Measurements from ENCODE around the gene MISFA.
"Not testable (repeated sequence)": the region's sequence is repeated elsewhere in the genome, so short reads cannot be mapped to it uniquely, and the experiment has no call there.

The MISFA gene

DNA sequence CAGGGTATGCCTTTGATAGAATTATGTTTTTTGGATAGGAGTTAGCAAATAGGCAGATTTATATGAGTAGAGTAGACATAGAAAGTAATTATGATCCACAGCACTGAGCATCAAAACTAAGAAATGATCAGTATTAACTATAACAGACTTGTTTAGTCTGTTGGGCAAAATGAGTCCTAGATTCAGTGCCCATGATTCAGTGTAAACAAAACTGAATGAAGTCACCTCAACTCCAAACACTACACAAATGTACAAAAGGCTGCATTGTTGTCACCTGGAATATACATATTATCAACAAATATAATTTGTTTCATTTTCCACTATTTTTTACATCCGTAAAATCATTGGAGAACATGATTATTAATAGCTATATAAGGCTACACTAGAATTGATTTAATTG lies 17.8 kb upstream of the MISFA start:
- H3K9ac ChIP-seq (ENCODE audit: insufficient read length) = no peak overlapping the region
- TF ChIP-seq EZH2 (IDR thresholded peaks at IDR 0.05) = no peak
- TF ChIP-seq FOXP2 (optimal IDR thresholded peaks at IDR 0.05; ENCODE audit: control extremely low read depth, extremely low read length, insufficient read depth) = no peak
- TF ChIP-seq POLR2AphosphoS5 (IDR thresholded peaks at IDR 0.05; ENCODE audit: borderline replicate concordance, low read depth, low read length) = no peak
- H3K36me3 ChIP-seq (ENCODE audit: insufficient read depth, low read length) = no peaks in the 10 kb centered on the region
- H3K4me3 ChIP-seq = no peak overlapping the region
- no peak overlapping the region for H3K27ac ChIP-seq
- no peak for DNase-seq (ENCODE audit: low read depth, low spot score)
- no peaks in the 10 kb centered on the region for H3K9me3 ChIP-seq (ENCODE audit: low read depth, low read length)

DNA sequence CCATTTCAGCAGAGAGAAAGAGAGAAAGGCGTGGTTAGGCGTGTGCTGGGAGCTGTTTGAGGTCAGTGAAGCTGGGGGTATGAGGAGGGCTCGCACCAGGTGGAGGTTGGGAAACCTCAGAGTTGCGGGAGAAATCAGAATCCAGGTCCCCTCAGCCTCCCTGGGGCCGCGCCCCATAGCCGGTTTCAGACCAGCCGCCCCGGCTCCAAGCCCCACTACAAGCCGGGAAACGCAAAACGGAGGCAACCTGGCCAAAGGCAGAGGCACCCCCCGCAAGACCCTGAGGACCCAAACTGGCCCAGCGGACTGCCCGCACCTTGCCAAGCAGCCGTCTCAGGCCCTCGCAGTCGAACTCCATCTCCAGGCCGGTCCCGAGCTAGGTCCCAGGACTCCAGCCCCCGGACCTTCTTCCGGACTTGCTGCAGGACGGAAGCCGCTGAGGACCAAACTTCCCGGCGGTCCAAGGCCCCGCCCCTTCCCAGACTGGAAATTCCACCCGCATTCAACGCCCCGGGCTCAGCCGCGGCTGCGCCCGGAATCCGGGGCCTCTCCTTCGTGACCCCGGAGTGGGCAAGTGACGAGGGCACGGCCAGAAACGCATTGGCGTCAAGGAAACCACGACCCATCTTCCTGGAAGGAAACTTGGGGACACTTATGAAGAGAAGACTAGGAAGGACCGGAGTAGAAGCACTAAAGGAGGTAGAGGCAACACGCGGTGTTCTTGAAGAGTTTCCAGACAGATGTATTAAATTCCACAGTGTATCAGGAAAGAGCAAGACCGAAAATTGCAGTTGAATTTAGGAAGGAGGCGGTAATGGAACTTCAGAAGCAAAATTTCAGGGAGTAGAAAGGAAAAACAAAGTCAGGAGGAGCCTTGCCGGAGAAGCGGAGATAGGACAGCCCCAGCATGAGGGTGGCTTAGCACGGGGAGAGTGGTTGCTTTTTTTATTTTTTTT lies 11.0 kb upstream of the MISFA start, which contains the start of gene UEVLD:
Gene UEVLD (minus strand): TSS at position 438 of the 956 bp plus-strand sequence. CDS start 80 bp downstream, at position 358.
- peak within 1 kb of the TSS; percentile 58; the same call in 1 of the 2 replicates for H3K27ac ChIP-seq
- no peaks in the 10 kb centered on the region for H3K36me3 ChIP-seq (ENCODE audit: insufficient read depth, low read length)
- peak within 1 kb of the TSS; percentile 100 for H3K4me3 ChIP-seq
- H3K9ac ChIP-seq (ENCODE audit: insufficient read length) = peak within 1 kb of the TSS; percentile 96
- DNase-seq (ENCODE audit: low read depth, low spot score) = peak; percentile 22
- no peaks in the 10 kb centered on the region for H3K9me3 ChIP-seq (ENCODE audit: low read depth, low read length)
- no peak for TF ChIP-seq FOXP2 (optimal IDR thresholded peaks at IDR 0.05; ENCODE audit: control extremely low read depth, extremely low read length, insufficient read depth)
- TF ChIP-seq POLR2AphosphoS5 (IDR thresholded peaks at IDR 0.05; ENCODE audit: borderline replicate concordance, low read depth, low read length) = peak; percentile 93

DNA sequence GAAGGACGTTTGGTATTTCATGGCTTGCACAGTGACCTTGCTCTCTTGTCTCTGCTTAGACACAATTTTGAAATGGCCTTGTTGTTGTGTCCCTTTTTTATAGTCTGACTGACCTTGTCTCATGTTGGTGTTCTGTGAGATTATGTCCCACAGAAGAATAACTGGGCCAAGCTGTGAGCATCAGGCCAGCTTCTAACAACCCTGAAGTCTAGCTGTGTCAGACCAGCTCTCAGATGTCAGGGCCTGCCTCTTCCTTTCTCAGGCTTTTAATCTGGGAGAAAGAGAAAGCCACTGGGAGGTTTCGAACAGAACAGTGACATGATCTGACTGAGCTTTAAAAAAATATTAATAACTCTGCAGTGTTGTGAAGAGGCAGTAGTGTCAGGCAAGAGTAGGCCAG lies 9.0 kb upstream of the MISFA start:
- no peak for DNase-seq (ENCODE audit: low read depth, low spot score)
- H3K4me3 ChIP-seq = no peak overlapping the region
- no peak for TF ChIP-seq POLR2AphosphoS5 (IDR thresholded peaks at IDR 0.05; ENCODE audit: borderline replicate concordance, low read depth, low read length)
- TF ChIP-seq EZH2 (IDR thresholded peaks at IDR 0.05) = no peak
- TF ChIP-seq FOXP2 (optimal IDR thresholded peaks at IDR 0.05; ENCODE audit: control extremely low read depth, extremely low read length, insufficient read depth) = no peak

DNA sequence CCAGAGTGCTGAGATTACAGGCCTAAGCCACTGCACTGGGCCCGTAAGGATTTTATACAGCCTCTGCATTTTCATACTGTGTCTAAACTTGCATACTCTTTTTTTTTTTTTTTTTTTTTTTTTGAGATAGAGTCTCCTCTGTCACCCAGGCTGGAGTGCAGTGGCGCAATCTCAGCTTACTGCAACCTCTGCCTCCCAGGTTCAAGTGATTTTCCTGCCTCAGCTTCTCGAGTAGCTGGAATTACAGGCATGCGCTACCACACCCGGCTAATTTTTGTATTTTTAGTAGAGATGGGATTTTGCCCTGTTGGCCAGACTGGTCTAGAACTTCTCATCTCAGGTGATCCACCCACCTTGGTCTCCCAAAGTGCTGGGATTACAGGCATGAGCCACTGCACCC lies 5.5 kb upstream of the MISFA start:
- H3K4me3 ChIP-seq; H3K9me3 ChIP-seq (ENCODE audit: low read depth, low read length); H3K36me3 ChIP-seq (ENCODE audit: insufficient read depth, low read length); H3K27ac ChIP-seq; DNase-seq (ENCODE audit: low read depth, low spot score); H3K9ac ChIP-seq (ENCODE audit: insufficient read length): not testable (repeated sequence)

More for the DNA sequence above, 9.0 kb upstream of the MISFA start:
- peaks cover under 1% of the 10 kb centered on the region; the same call in 1 of the 2 replicates for H3K36me3 ChIP-seq (ENCODE audit: insufficient read depth, low read length)
- H3K9me3 ChIP-seq (ENCODE audit: low read depth, low read length) = no peaks in the 10 kb centered on the region
- H3K9ac ChIP-seq (ENCODE audit: insufficient read length) = no peak overlapping the region
- H3K27ac ChIP-seq = no peak overlapping the region

DNA sequence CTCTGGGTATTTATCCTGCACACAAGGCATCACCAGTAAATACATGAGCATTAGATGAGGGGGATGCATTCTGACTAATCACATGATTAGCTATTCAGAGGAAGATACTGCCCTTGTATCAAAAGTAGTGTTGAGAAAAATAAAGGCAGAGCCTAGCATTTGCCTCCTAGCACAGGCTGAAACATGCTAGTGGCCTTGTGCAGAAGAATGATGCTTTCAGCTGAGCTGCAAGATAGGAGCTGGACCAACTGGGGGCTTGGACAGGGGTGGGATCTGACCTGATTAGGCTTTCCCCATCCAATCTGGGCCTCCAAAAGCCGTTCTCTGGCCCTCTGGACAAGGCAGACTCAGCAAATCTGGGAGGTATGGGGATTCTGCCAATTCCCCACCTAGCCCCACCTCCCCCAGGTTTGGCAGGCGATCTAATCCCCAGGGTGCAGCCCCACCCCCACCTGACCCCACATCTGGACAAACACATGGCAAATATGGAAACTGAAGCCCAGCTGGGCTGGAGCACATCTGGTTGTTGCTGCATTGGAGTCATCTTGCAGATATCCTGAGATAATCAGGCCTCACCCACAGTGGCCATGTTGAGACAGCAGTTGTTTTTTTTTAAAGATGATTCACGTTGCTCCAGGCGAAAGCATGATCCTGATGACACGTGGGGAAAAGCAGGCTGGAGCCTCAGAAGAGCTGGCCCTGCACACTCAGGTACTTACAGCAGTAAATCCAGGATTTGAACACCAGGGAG lies 4.4 kb upstream of the MISFA start:
- no peak overlapping the region for H3K27ac ChIP-seq
- DNase-seq (ENCODE audit: low read depth, low spot score) = no peak

DNA sequence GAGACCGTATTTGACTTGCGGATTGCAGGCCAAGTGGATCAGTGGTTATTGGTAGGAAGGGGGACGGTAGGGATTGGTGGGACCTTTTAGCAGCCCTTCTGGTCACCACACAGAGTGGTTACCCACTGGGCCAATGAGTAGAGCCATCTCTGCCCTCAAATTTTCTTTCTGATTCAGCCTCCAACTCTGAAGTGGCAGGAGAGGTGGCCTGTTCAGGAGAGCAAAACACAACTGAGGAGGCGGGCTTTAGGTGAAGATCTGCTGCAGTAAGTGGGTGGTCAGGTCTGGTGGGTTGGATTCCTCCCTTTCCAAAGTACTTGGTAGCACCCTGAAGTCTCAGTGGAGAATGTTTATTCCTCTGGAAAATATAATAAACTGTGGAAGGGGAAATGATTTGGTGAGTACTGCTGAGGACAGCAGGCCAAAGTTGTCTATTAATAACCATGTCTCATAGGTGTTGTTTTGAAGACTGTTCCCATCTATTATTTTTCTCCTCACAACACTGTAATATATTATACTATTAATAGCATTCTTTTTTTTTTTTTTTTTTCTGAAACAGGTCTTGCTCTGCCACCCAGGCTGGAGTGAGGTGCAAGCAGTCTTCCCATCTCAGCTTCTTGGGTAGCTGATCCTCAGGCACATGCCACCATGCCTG lies 1.5 kb downstream of the MISFA start:
- H3K9ac ChIP-seq (ENCODE audit: insufficient read length) = no peak overlapping the region
- no peak overlapping the region for H3K4me3 ChIP-seq
- no peak for DNase-seq (ENCODE audit: low read depth, low spot score)
- no peak overlapping the region for H3K27ac ChIP-seq
- TF ChIP-seq EZH2 (IDR thresholded peaks at IDR 0.05) = no peak
- no peak for TF ChIP-seq FOXP2 (optimal IDR thresholded peaks at IDR 0.05; ENCODE audit: control extremely low read depth, extremely low read length, insufficient read depth)
- no peak for TF ChIP-seq POLR2AphosphoS5 (IDR thresholded peaks at IDR 0.05; ENCODE audit: borderline replicate concordance, low read depth, low read length)
- no peaks in the 10 kb centered on the region for H3K9me3 ChIP-seq (ENCODE audit: low read depth, low read length)
- H3K36me3 ChIP-seq (ENCODE audit: insufficient read depth, low read length) = no peaks in the 10 kb centered on the region; the same call in 1 of the 2 replicates

More for the DNA sequence above, 4.4 kb upstream of the MISFA start:
- Histone ChIP-seq H3K36me3 (ENCODE audit: insufficient read depth, low read length) (peaks cover 4% of the 10 kb centered on the region; the same call in 1 of the 2 replicates), H3K4me3 (no peak overlapping the region), H3K9ac (ENCODE audit: insufficient read length) (no peak overlapping the region), H3K9me3 (ENCODE audit: low read depth, low read length) (no peaks in the 10 kb centered on the region)
- TF ChIP-seq FOXP2 (optimal IDR thresholded peaks at IDR 0.05; ENCODE audit: control extremely low read depth, extremely low read length, insufficient read depth) (no peak), EZH2 (IDR thresholded peaks at IDR 0.05) (no peak), POLR2AphosphoS5 (IDR thresholded peaks at IDR 0.05; ENCODE audit: borderline replicate concordance, low read depth, low read length) (no peak)

DNA sequence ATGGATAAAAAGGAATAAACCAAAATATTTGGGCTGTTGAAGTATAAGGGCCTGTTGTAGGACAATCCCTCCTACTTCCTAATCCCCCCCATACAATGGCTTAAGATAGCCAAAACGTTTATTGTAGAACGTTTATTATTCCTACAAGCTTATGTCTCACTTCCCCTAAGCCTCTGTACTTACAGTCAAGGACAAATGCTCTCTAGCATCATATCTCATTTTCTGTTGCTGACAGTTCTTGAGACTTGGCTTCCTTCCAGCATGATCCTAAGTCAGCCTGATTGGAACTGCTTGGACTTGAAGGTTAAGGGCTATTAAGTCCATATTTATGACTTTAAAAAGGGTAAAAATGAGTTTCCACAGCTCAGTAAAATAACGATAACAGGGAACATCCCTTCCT lies 8.8 kb downstream of the MISFA start:
- Histone ChIP-seq H3K36me3 (ENCODE audit: insufficient read depth, low read length) (peaks cover 28% of the 10 kb centered on the region), H3K9ac (ENCODE audit: insufficient read length) (no peak overlapping the region), H3K27ac (no peak overlapping the region), H3K4me3 (no peak overlapping the region), H3K9me3 (ENCODE audit: low read depth, low read length) (no peaks in the 10 kb centered on the region)
- TF ChIP-seq POLR2AphosphoS5 (IDR thresholded peaks at IDR 0.05; ENCODE audit: borderline replicate concordance, low read depth, low read length) (no peak), EZH2 (IDR thresholded peaks at IDR 0.05) (no peak), FOXP2 (optimal IDR thresholded peaks at IDR 0.05; ENCODE audit: control extremely low read depth, extremely low read length, insufficient read depth) (no peak)
- no peak for DNase-seq (ENCODE audit: low read depth, low spot score)

DNA sequence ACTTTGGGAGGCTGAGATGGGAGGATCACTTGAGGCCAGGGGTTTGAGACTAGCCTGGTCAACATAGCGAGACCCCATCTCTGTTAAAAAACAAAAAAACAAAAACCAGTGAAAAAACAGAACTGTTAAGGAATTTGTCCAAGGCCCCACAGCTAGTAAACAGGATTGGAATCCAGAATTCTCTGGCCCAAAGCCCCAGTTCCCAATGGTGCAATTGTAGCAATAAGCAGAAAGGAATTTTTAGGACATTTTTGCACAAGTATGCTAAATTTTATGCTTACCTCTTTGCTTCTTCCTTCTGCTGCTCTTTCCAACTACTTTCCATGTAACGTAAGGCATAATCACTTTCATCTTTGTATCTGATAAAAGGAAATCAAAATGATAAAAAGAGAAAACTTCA lies 11.6 kb downstream of the MISFA start:
- Histone ChIP-seq H3K9me3 (ENCODE audit: low read depth, low read length) (no peaks in the 10 kb centered on the region), H3K4me3 (no peak overlapping the region), H3K36me3 (ENCODE audit: insufficient read depth, low read length) (peaks cover 48% of the 10 kb centered on the region), H3K9ac (ENCODE audit: insufficient read length) (no peak overlapping the region), H3K27ac (no peak overlapping the region)
- no peak for TF ChIP-seq POLR2AphosphoS5 (IDR thresholded peaks at IDR 0.05; ENCODE audit: borderline replicate concordance, low read depth, low read length)
- no peak for TF ChIP-seq EZH2 (IDR thresholded peaks at IDR 0.05)
- no peak for TF ChIP-seq FOXP2 (optimal IDR thresholded peaks at IDR 0.05; ENCODE audit: control extremely low read depth, extremely low read length, insufficient read depth)
- DNase-seq (ENCODE audit: low read depth, low spot score) = no peak
